GM23338 (cell line): Measurements from ENCODE around the gene PLEKHG4.

Experiments used
- ETS1 ChIP-seq: IDR thresholded peaks from 2 replicates; pipeline ENCODE4 v1.6.1; 2016; ENCODE audit warnings: antibody characterized with exemption
- EZH2 ChIP-seq: fragments of 200-600 bp; sonication (generic); IDR thresholded peaks from one replicate; pipeline ENCODE4 v1.8.0; 2017; ENCODE audit warnings: antibody characterized with exemption, mild to moderate bottlenecking, low read depth; ENCODE audit not compliant: unreplicated experiment
- EZH2phosphoT487 ChIP-seq: fragments of 200-600 bp; sonication (generic); IDR thresholded peaks from one replicate; pipeline ENCODE4 v1.8.1; 2018; ENCODE audit warnings: antibody characterized with exemption; ENCODE audit not compliant: unreplicated experiment
- REST ChIP-seq: IDR thresholded peaks from one replicate; pipeline ENCODE4 v1.6.1; 2018; ENCODE audit warnings: antibody characterized with exemption; ENCODE audit not compliant: unreplicated experiment

- TF ChIP-seq EZH2 (no peak), REST (no peak), ETS1 (no peak), EZH2phosphoT487 (no peak)
Observed at GRCh38 chr16:67294938-67295361, 15.6 kb downstream of the PLEKHG4 start.
